HG02798 (cell line): ENCODE data around the gene PRMT5.
"Not testable (repeated sequence)": the region's sequence is repeated elsewhere in the genome, so short reads cannot be mapped to it uniquely, and the experiment has no call there.

Source experiments
- ATAC-seq: cut with Tn5 transposase; IDR thresholded peaks from one replicate; pipeline ENCODE4 v1.9.1; 2021; ENCODE audit warnings: mild to moderate bottlenecking; ENCODE audit not compliant: unreplicated experiment, poor library complexity

Gene PRMT5

DNA sequence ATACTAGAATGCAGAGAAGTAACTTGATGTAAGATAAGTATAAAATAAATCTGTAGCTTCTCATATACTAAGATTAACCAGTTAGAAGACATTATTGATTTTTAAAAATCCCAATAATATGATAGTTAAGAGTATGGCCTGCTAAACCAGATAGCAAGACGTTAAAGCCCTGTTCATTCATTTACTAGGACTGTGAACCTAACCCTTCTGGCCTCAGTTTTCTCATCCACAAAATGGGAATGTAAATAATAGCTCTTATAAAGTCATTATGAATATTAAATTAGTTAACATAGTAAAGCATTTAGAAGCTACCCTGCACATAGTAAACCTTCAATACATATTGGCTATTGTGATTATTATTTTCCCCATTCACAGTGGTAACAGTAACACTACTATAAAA lies 6.0 kb upstream of the PRMT5 start:
- ATAC-seq, result no peak

DNA sequence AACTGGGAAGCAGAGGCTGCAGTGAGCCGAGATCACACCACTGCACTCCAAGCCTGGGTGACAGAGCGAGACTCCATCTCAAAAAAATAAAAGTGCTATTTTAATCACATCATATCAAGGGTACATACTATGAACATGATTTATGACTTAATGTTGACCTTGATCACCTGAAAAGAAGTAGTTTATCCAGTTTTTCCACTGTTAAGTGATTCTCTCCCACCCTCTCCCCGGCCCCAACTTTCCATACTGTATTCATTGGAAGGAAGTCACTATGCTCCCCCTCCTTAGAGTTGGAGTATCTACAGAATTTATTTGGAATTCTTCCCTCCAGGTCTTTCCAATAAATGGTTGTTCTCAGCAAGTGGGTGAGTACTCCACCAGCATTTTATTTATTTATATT lies 3.0 kb upstream of the PRMT5 start:
- ATAC-seq, result no peak

DNA sequence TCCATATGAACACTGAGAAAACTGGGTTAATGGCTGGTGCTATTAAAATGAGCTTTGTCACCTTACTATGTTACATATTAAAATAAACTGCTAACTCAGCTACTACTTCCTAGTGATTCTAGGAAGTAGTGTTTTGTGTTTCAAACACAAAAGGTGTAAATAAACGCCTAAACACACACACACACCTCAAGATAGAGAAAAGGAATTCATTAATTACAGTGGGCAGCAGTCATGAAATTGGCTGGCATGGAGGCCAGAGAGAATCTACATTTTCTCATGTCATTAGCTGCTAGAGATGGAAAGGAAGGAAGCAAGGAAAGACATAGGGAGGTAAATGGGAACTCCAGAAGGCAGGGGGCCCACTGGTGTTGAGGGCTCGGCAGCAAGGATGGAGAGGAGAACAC lies 787 bp upstream of the PRMT5 start:
- ATAC-seq, result no peak

DNA sequence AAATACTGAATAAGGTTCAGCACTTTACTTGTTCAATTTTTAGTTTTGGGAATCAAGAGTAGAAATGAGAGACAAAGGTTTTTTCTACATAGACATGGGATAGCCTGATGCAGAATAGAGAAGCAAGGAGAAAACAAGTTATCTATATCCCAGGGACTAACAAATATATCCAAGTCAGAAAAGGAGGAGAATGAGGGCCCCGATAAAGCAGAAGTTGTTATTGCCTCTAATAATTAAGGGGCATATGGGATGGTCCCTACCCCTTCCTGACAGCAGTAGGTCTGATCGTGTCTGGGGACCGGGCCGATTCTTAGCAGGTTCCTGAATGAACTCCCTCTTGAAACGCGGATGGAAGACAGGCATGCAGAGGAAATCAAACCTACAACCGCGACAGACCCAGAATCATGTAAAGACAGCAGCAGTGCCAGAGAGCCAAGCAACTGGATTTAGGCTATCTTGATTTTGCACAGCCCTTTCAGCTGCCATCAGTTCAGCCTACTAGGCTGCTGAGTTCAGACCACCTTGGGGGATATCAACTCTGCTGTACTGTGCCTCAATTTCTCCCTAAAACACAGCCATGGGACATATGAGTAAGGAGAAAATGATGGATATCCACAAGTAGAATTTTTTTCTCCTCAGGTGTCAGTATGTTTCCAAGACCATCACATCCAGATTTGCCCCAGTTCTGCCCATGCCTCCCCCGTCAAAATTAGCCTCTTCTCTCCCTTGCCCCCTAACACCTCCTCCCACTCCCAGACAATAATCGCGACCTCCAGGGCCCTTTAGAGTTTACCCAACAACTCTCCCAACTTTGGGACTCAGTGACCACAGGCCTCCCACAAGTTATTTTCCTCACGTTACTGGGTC lies 706 bp downstream of the PRMT5 start:
- no peak for ATAC-seq

DNA sequence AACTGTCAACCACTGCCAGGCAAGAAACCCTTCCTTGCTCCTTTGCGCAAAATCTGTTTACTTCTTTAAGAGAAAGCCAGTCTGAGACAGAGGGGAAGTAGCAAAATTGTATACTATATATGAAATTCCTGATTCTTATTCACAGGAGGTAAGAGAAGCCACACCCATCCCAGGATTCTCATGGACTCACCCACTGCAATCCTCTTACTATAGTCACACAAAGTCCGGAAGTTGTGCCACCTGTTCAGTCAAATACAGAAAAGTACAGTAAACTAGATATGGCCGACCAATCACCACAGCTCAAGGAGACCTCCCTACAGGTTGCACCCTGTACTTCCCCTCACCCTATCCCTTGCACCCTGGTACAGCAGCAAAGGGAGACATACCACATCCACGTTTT lies 2.9 kb downstream of the PRMT5 start:
- no peak for ATAC-seq

DNA sequence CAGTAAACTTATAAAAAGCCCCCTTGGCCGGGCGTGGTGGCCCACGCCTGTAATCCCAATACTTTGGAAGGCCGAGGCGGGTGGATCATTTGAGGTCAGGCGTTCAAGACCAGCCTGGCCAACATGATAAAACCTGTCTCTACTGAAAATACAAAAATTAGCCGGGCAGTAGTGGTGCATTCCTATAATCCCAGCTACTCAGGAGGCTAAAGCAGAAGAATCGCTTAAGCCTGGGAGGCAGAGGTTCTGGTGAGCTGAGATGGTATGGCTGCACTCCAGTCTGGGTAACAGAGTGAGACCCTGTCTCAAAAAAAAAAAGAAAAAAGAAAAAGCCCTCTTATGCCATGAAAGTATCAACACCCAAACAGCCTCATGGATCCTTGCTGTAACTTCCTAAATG lies 3.7 kb downstream of the PRMT5 start:
- no peak for ATAC-seq

DNA sequence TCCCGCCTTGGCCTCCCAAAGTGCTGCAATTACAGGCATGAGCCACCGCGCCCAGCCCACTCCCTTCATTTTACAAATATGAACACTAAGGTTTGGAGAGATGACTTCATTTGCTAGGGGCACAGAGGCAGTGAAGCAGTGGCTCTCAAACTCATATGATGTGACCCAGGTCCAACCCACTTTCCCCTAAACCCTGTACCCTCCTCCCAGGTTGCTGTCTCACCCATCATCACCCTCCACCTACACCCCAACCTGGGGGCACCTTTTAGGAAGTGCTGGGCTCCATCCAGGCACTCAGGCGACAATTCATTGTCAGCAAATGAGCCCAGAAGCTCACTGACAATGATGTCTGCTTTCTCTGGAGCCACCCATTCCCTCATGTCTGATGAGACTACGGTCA lies 5.4 kb downstream of the PRMT5 start:
- ATAC-seq, result no peak

DNA sequence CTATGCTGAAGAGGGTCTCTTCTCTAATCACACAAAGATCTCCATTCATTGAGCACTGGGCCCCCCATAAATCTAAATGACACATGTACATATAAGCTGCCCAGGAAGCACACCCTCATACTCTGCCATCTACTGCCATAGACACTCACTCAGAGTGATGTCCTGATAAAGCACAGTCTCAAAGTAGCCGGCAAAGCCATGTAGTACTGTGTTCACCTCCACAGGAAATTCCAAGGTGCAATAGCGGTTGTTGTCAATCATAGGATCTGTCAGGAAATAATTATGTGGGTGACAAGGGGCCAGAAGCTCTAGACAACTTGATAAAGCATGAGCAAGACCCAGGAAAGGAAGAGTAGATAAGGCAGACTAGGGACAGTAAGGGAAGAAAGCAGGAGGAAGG lies 6.9 kb downstream of the PRMT5 start:
- no peak for ATAC-seq

DNA sequence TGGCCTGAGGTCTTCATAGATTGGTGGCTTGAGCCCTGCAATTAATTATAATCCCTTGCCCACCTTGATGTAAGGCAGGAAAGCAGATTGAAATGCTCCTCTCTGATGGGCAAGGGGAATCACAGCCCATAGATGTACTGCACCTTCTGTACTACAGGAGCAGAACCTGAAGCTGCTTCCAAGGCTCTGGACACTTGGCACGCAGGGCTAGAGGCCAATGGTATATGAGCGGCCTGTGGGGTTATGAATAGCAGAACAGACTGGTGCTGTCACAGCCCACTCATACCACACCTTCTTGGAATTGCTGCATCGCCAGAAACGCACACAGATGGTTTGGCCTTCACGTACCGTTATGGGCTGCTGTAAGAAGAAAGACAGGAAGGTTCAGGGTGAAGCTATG lies 8.5 kb downstream of the PRMT5 start:
- no peak for ATAC-seq

DNA sequence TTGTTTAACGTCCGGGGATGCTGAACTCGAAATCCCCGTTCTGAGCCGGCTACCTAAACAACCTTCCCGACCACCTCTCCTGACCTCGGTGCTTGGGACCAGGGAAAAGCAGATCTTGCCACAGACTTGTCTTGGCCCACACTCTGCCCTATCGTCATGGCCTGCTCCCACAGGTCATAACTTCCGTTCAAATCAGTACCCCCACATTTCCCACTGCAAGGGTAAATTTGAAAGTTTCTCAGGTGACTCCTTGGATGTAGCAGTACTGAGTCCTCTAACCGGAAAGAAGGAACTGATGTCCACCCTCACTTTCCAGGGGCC lies 9.6 kb downstream of the PRMT5 start:
- ATAC-seq, result no peak

DNA sequence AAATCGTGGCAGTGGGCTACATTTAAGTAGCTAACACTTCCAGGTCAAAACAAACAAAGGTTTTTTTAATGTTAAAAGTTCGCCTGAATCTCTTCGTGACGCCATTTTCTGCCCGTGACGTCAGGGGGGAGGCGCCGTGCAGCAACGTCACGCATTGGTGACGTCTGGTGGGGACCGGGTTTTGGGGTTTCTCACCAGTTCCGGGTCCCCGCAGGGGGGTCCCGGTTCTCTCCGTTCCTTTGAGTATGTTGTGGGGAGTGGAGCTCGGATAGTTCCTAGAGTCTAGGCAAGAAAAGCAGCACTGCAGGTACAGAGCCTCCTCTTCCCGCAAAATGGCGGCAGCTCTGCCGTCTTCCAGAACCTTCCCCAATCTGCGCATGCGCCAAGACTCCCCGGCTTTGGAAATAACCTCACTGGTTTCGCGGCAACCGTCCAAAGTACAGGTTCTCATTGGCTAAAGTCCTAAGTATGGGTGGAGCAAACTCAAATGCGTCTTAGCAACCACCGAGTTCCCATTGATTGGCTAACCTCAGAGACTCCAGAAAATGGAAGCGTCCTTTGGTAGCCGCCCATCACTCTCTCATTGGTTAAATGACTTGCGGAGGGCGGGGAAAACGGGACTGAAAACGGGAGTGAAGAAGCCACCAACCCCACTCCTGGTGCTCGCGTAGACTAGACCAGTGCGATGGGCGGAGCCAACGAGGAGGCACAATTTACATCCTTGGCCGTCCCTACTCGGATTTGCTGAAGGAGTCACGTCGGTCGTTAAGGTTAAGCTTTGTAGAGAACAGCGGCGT lies 10.2 kb downstream of the PRMT5 start, which contains the start of gene RBM23:
RBM23 (minus strand) TSS at position 346 of the 797 bp plus-strand sequence.
- peak; percentile 91 for ATAC-seq

DNA sequence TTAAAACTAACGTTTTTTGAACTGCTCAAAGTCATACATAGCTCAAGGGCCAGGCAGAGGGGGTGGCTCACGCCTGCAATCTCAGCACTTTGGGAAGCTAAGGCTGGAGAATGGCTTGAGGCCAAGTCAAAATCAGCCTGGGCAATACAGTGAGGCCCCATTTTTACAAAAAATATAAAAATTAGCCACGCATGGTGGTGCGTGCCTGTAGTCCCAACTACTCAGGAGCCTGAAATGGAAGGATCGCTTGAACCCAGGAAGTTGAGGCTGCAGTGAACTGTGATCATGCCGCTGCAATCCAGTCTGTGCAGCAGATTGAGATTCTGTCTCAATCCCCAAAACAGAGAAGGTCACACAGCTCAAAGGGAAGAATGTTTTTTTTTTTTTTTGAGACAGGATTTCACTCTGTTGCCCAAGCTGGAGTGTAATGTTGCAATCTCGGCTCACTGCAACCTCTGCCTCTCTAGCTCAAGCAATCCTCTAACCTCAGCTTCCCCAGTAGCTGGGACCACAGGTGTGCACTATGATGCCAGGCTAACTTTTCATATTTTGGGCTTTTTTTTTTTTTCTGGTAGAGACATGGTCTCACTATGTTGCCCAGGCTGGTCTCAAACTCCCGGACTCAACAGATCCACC lies 13.2 kb downstream of the PRMT5 start:
- ATAC-seq, result no peak

DNA sequence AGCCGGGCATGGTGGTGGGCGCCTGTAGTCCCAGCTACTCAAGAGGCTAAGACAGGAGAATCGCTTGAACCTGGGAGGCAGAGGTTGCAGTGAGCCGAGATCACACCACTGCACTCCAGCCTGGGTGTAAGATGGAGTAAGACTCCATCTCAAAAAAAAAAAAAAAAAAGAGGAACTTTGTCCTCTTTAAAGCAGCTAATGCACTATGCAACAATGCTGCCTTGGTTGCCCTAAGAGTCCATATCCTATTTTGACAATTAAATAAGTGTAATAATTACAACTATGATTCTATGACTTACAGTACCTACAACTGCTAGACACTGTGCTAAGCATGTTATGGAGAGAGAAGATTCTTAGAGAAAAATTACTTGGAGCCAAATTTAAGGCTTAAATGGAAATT lies 14.3 kb downstream of the PRMT5 start:
- ATAC-seq, result not testable (repeated sequence)

DNA sequence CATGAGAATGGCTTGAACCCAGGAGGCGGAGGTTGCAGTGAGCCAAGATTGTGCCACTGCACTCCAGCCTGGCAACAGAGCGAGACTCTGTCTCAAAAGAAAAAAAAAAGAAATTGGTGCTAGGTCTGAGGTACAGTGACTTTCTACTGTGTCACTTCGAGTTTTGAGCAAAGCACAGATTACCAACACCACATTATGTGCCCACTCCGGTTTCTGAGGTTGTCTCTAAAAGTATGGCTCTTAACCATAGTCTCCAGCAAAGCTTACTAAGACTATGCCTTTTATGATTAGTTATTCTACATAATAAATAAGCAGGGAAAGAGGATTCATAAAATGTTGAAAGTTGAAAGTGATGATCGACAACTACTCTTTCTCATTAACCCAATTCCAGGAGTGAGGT lies 18.3 kb downstream of the PRMT5 start:
- no peak for ATAC-seq

DNA sequence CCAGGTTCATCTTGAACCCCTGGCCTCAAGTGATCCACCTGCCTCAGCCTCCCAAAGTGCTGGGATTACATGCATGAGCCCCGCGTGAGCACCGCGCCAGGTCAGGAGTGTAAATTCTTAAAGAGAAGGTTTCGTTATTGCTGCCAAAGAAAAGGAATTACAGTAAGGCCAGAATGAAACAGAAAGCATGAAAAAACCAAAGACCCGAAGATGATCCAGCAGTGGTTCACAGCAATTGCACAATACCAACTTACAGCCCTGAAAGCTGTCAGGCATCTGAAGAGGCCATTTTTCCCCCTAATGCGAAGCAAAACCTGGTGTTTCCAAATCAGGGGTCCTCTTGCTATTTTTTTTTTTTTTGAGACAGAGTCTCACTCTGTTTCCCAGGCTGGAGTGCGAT lies 20.6 kb downstream of the PRMT5 start:
- no peak for ATAC-seq

DNA sequence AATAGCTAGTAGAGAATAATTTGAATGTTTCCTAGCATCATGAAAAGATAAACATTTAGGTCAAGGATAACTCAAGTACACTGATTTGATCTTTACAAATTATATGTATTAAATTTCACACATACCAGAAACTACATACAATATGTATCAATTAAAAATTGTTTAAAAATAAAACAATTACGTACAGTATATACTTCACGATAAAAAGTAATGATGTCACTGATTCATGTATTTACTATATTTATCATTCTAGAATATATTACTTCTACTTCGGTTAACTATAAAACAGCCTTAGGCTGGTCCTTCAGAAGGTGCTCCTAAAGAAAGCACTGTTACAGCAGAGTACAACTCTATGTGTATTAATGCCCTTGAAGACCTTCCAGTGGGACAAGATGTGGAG lies 21.7 kb downstream of the PRMT5 start:
- ATAC-seq, result no peak

DNA sequence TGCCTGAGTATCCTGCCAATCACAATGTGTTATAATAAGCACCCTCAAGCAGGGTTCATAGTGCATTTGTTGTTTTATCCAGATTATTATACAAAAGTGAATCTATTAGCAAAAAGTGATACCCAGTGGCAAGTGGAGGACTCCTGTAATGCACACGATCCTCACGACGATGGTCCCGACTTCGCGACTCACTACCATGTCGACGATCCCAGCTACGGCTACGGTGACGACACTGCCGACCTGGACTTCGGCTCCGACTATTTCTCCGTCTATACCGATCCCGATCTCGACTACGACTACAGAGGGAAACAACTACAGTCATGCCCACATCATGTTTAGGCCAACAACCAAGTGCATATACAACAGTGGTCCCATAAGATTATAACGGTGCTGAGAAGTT lies 23.1 kb downstream of the PRMT5 start:
- ATAC-seq, result no peak

DNA sequence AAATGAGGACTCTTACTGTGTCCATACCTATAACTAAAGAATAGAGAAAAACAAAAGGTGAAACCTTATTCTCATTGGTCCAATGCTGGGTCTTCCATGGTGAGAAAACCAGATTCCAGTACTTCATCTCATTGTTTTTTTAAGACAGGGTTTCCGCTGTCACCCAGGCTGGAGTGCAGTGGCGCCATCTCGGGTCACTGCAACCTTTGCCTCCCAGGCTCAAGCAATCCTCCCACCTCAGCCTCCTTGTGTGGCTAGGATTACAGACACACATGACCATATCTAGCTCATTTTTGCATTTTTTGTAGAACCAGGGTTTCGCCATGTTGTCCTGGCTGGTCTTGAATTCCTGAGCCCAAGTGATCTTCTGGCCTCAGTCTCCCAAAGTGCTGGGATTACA lies 23.5 kb downstream of the PRMT5 start:
- ATAC-seq, result no peak

DNA sequence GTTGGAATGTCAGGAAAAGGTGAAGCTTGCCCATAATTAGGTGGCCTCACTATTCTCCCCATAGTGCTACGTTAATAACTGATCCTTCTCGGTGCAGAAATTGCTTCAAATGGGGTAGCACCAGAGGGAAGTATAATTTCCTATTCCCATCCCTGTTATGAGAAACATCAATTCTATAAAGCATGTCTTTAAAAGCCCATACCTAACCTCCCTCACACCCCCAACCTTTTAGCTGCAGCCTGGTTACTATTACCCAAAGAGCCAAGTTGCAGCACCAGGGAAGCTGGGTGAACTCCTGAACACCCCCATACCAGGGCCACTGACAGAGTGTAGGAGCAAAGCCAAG lies 25.5 kb downstream of the PRMT5 start:
- no peak for ATAC-seq

DNA sequence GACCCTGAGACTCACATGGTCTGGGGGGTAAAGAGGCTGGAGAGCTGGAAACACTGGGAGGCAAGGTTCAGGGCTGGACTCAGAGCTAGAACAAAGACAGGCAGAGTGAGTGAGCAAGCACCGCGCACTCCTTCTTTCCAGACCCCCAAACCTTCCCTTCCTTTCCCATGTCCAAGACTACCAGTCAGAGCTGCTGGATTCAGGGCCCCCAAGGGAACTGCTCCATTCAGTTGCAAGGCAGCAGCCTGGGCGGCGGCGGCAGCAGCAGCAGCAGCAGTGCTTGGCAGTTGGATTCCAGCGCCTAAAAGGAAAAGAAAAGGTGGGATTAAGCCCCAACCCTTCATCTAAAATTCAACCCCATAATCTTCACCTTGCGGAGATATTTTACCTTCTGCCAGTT lies 27.4 kb downstream of the PRMT5 start:
- ATAC-seq, result no peak

DNA sequence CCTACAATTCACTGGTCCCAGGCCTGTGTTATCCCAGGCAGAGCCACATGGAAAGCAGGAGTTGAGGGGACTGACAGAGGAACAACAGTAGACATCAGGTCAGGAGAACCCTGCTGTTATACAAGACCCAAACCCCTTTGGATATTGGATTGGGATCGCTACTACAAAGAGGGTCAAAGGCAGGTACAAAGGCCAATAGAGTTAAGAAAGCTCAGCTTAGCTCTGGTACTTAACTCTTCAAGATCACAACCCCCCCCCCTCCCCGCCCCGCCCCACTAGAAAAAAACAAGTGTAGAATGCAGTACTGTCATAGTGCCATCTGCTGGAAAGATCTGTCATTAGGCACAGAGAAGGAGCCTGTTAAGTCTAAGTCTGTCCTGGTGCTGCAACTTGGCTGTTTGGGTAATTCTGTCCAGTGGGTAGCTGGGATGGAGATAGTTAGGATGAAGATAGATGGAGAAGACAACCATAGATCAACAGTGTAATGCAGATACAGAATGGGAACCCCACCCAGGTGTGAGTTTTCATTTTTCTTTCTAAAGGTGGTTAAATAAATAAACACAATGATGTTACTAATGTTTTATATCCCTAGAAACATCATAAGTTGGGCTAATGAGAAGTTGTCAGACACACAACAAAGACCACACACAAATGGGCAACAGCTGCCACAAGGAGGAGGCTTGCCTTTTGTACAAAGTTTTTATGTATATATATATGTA lies 28.9 kb downstream of the PRMT5 start:
- ATAC-seq, result peak; percentile 68
